HepG2 (cell line): ENCODE measurements around the gene SRRM2. TPM values are rescaled to one million over a fixed set of nuclear protein-coding genes. Genes with fewer than 3 reads are reported as not detected.
A peak's percentile ranks its signal among the peaks of the same experiment; 100 is the strongest.

Experiments used
- CHD4 ChIP-seq: fragments of 200-600 bp; sonication (generic); IDR thresholded peaks from 2 replicates; pipeline ENCODE4 v1.7.0; 2017; ENCODE audit warnings: mild to moderate bottlenecking, low read length, borderline replicate concordance
- GATAD2A ChIP-seq: IDR thresholded peaks from 2 replicates; pipeline ENCODE4 v1.6.1; 2016
- PCBP1 ChIP-seq: fragments of 200-400 bp; formaldehyde crosslinking; IDR thresholded peaks from 2 replicates; pipeline ENCODE4 v1.6.1; 2017; ENCODE audit warnings: mild to moderate bottlenecking, low read depth, low read length, borderline replicate concordance
- REXO4 ChIP-seq: sonication (generic); formaldehyde crosslinking; IDR thresholded peaks from 2 replicates; pipeline ENCODE4 v1.8.0; 2022; ENCODE audit warnings: missing genetic modification reagents, mild to moderate bottlenecking, borderline replicate concordance
- U2AF2 ChIP-seq: fragments of 200-400 bp; formaldehyde crosslinking; IDR thresholded peaks from 2 replicates; pipeline ENCODE4 v1.6.1; 2017; ENCODE audit warnings: low read depth, mild to moderate bottlenecking, low read length
- ZGPAT ChIP-seq: IDR thresholded peaks from 2 replicates; pipeline ENCODE4 v1.6.1; 2016; ENCODE audit warnings: mild to moderate bottlenecking
- ZKSCAN1 ChIP-seq: fragments of 150-350 bp; IDR thresholded peaks from 2 replicates; pipeline ENCODE4 v1.6.1; 2014; ENCODE audit warnings: low read length
- ZNF256 ChIP-seq: sonication (generic); formaldehyde crosslinking; conservative IDR thresholded peaks from 2 replicates; pipeline ENCODE4 v1.4.0; 2020; ENCODE audit warnings: missing genetic modification reagents
- ZNF382 ChIP-seq: sonication (generic); formaldehyde crosslinking; IDR thresholded peaks from 2 replicates; pipeline ENCODE4 v1.5.0; 2020; ENCODE audit warnings: missing genetic modification reagents, mild to moderate bottlenecking, borderline replicate concordance
- ZNF644 ChIP-seq: IDR thresholded peaks from 2 replicates; pipeline ENCODE4 v1.6.1; 2016; ENCODE audit warnings: low read depth
- polyA plus RNA-seq, 8 experiments: library from polyadenylated mRNA; depleted of rRNA in 3 of 8; stranded (reverse) in 7 of 8; unstranded in 1 of 8; fragments of >200 nt; fragmentation: Illumina TruSeq in 4 of 8; extraction: Trizol in 4 of 8; gene quantifications; 2 replicates each; pipeline versions ENCODE4 v1.2.1 to v1.2.3, GENCODE V29; 2011 to 2016; ENCODE audit warnings: low read depth in 4 of 8, missing spikeins in 1 of 8, mixed read lengths in 1 of 8; ENCODE audit not compliant: insufficient read depth in 1 of 8
- total RNA-seq, 5 experiments: library from RNA; depleted of rRNA; stranded (reverse); fragments of >200 nt; fragmentation: Illumina TruSeq; extraction: Trizol; gene quantifications; 2 replicates each; pipeline ENCODE4 v1.2.3, GENCODE V29; 2016; ENCODE audit warnings: low read depth in 1 of 5
- TF ChIP-seq, protein P1 (sequence below): sonication (generic); formaldehyde crosslinking; IDR thresholded peaks from one replicate; pipeline ENCODE4 v1.5.1; 2020; ENCODE audit warnings: mild to moderate bottlenecking, missing genetic modification reagents; ENCODE audit errors: not compliant biosample characterization
- TF ChIP-seq, protein P2 (sequence below): sonication (generic); formaldehyde crosslinking; IDR thresholded peaks from 2 replicates; pipeline ENCODE4 v1.4.0; 2020; ENCODE audit warnings: low read depth, mild to moderate bottlenecking, missing genetic modification reagents

SRRM2 gene
- total and polyA plus RNA-seq, 2 of the 13 experiments (the other 11 are each of a cell fraction or from before 2014, with no cell fraction given): 50.4 to 112 TPM

DNA sequence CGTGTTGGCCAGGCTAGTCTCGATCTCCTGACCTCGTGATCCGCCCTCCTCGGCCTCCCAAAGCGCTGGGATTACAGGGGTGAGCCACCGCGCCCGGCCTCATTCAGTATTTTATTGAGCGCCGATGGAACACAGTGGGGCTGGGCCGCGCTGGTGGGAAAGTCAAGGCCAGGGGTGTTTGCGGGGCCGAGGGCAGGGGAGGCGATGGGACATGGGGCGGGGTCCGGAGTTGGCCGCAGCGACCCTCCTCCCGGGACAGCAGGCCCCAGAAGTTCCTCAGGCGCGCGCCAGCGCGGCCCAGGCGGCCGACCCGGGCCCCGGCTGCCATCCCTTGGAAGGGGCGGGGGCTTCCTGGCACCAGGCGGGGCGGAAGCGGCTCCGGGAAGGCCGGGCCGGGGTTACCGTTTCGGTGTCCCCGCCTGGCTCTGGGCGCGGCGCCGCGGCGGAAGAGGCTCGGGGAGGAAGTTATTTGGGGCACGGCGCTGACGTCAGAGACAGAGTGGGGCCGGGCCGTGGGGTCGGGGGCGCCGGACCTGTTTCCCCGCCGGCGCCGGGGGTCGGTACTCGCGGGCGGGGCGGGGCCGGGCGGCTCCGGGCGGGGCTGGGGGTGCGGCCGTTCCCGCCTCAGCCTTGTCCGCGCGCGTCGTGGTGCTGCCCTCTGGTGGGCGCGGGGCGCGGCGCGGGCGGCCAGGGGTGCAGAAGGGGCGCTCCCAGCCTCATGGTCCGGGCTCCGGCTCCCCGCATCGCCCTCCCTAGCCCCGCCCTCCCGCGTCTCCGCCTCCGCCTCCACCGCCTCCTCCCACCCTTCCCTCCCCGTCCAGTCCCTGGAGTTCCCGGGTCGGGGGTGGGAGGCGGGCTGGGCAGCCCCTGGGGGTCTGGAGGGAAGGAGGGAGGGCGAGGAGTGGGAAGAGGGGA, 31.5 kb upstream of the SRRM2 start (continued):
- TF ChIP-seq, protein P1, sequence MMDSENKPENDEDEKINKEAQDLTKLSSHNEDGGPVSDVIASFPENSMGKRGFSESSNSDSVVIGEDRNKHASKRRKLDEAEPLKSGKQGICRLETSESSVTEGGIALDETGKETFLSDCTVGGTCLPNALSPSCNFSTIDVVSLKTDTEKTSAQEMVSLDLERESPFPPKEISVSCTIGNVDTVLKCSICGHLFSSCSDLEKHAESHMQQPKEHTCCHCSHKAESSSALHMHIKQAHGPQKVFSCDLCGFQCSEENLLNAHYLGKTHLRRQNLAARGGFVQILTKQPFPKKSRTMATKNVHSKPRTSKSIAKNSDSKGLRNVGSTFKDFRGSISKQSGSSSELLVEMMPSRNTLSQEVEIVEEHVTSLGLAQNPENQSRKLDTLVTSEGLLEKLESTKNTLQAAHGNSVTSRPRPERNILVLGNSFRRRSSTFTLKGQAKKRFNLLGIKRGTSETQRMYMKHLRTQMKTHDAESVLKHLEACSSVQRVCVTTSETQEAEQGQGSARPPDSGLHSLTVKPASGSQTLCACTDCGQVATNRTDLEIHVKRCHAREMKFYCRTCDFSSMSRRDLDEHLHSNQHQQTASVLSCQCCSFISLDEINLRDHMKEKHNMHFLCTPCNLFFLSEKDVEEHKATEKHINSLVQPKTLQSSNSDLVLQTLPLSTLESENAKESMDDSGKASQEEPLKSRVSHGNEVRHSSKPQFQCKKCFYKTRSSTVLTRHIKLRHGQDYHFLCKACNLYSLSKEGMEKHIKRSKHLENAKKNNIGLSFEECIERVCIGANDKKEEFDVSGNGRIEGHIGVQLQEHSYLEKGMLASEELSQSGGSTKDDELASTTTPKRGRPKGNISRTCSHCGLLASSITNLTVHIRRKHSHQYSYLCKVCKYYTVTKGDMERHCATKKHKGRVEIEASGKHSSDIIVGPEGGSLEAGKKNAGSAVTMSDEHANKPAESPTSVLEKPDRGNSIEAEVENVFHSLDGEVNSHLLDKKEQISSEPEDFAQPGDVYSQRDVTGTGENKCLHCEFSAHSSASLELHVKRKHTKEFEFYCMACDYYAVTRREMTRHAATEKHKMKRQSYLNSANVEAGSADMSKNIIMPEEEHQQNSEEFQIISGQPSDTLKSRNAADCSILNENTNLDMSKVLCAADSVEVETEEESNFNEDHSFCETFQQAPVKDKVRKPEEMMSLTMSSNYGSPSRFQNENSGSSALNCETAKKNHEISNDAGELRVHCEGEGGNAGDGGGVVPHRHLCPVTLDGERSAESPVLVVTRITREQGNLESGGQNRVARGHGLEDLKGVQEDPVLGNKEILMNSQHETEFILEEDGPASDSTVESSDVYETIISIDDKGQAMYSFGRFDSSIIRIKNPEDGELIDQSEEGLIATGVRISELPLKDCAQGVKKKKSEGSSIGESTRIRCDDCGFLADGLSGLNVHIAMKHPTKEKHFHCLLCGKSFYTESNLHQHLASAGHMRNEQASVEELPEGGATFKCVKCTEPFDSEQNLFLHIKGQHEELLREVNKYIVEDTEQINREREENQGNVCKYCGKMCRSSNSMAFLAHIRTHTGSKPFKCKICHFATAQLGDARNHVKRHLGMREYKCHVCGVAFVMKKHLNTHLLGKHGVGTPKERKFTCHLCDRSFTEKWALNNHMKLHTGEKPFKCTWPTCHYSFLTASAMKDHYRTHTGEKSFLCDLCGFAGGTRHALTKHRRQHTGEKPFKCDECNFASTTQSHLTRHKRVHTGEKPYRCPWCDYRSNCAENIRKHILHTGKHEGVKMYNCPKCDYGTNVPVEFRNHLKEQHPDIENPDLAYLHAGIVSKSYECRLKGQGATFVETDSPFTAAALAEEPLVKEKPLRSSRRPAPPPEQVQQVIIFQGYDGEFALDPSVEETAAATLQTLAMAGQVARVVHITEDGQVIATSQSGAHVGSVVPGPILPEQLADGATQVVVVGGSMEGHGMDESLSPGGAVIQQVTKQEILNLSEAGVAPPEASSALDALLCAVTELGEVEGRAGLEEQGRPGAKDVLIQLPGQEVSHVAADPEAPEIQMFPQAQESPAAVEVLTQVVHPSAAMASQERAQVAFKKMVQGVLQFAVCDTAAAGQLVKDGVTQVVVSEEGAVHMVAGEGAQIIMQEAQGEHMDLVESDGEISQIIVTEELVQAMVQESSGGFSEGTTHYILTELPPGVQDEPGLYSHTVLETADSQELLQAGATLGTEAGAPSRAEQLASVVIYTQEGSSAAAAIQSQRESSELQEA (CRISPR knock-in tag): no peak
- no peak for TF ChIP-seq ZNF382
- TF ChIP-seq, protein P2, sequence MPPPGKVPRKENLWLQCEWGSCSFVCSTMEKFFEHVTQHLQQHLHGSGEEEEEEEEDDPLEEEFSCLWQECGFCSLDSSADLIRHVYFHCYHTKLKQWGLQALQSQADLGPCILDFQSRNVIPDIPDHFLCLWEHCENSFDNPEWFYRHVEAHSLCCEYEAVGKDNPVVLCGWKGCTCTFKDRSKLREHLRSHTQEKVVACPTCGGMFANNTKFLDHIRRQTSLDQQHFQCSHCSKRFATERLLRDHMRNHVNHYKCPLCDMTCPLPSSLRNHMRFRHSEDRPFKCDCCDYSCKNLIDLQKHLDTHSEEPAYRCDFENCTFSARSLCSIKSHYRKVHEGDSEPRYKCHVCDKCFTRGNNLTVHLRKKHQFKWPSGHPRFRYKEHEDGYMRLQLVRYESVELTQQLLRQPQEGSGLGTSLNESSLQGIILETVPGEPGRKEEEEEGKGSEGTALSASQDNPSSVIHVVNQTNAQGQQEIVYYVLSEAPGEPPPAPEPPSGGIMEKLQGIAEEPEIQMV (CRISPR knock-in tag): no peak
- TF ChIP-seq REXO4 (CRISPR knock-in tag): no peak
- no peak for TF ChIP-seq ZNF256 (CRISPR knock-in tag)
- no peak for TF ChIP-seq PCBP1
- 0 out of 2 replicates have a peak, but pooled peaks have one; percentile 43 for TF ChIP-seq ZGPAT (CRISPR knock-in tag)
- no peak for TF ChIP-seq U2AF2
- no peak for TF ChIP-seq ZNF644 (CRISPR knock-in tag)
- no peak for TF ChIP-seq ZKSCAN1
- TF ChIP-seq GATAD2A (CRISPR knock-in tag): peak; percentile 53; the same call in 1 of the 2 replicates
- no peak for TF ChIP-seq CHD4
